Measurements from ENCODE around the gene FAM200A. TPM values are rescaled to one million over a fixed set of nuclear protein-coding genes. Genes with fewer than 3 reads are reported as not detected.

The FAM200A gene
- total and polyA plus RNA-seq, 12 donors = 4.0 to 10.7 (median 7.3) TPM

GRCh38 chr7:99579956-99580777 lies 28.3 kb upstream of the FAM200A start:
- intact Hi-C loops (cut with DNase I) = no loop called here
- H3K27ac ChIP-seq = peak overlapping the region in 2 of 5 donors; percentile 23 to 34
- DNase-seq = peak in 6 of 7 donors; percentile 28 to 63 (median 39)

GRCh38 chr7:99579281-99579955 lies 27.5 kb upstream of the FAM200A start:
- H3K9me3 ChIP-seq (replicated peaks in 1 of 3) = no peaks in the 10 kb centered on the region
- peaks cover 0 to 14% of the 10 kb centered on the region in 2 donors for H3K4me1 ChIP-seq (replicated peaks in 1 of 2)
- 30 to 43% (median 38%) methylated on average over 10 of the region's 10 CpGs for WGBS, 4 donors
- H3K27me3 ChIP-seq = no peaks in the 10 kb centered on the region
- intact Hi-C loops (cut with DNase I) = no loop called here
- TF ChIP-seq POLR2A (IDR thresholded peaks at IDR 0.05) (no peak), CTCF (IDR thresholded peaks at IDR 0.05) (no peak)
- DNase-seq = no peak
- H3K4me3 ChIP-seq = peak overlapping the region in 1 of 4 donors; percentile 86
- no peaks in the 10 kb centered on the region for H3K36me3 ChIP-seq (replicated peaks in 1 of 2)
- H3K27ac ChIP-seq = no peak overlapping the region

More at GRCh38 chr7:99579956-99580777, 28.3 kb upstream of the FAM200A start:
- Histone ChIP-seq H3K4me3 (peak overlapping the region in 3 of 4 donors; percentile 29 to 86 (median 48)), H3K9me3 (replicated peaks in 1 of 3) (no peaks in the 10 kb centered on the region), H3K27me3 (no peaks in the 10 kb centered on the region), H3K36me3 (replicated peaks in 1 of 2) (no peaks in the 10 kb centered on the region), H3K4me1 (replicated peaks in 1 of 2) (peaks cover 0 to 14% of the 10 kb centered on the region in 2 donors)
- TF ChIP-seq POLR2A (IDR thresholded peaks at IDR 0.05) = no peak
- TF ChIP-seq CTCF (IDR thresholded peaks at IDR 0.05) = peak in 3 of 6 experiments; percentile 21 to 34 (median 30)
- WGBS, 4 donors = 1 to 6% (median 2%) methylated on average over 18 to 54 of the region's 54 CpGs

GRCh38 chr7:99576251-99576650 lies 24.3 kb upstream of the FAM200A start:
- H3K27ac ChIP-seq = no peak overlapping the region
- no peak overlapping the region for H3K4me3 ChIP-seq
- no peaks in the 10 kb centered on the region for H3K9me3 ChIP-seq (replicated peaks in 1 of 3)
- peaks cover 0 to 22% of the 10 kb centered on the region in 2 donors for H3K36me3 ChIP-seq (replicated peaks in 1 of 2)
- no peak for DNase-seq
- intact Hi-C loops (cut with DNase I) = no loop called here
- peaks cover 0 to 14% of the 10 kb centered on the region in 2 donors for H3K4me1 ChIP-seq (replicated peaks in 1 of 2)
- H3K27me3 ChIP-seq = no peaks in the 10 kb centered on the region
- no peak for TF ChIP-seq CTCF (IDR thresholded peaks at IDR 0.05)
- no peak for TF ChIP-seq POLR2A (IDR thresholded peaks at IDR 0.05)
- WGBS, 4 donors = 69 to 79% (median 74%) methylated on average over 3 of the region's 3 CpGs

GRCh38 chr7:99573257-99573656 lies 21.3 kb upstream of the FAM200A start:
- Histone ChIP-seq H3K36me3 (replicated peaks in 1 of 2) (peaks cover 0 to 44% of the 10 kb centered on the region in 2 donors), H3K4me1 (replicated peaks in 1 of 2) (no peaks in the 10 kb centered on the region), H3K4me3 (no peak overlapping the region), H3K9me3 (replicated peaks in 1 of 3) (no peaks in the 10 kb centered on the region), H3K27ac (no peak overlapping the region), H3K27me3 (no peaks in the 10 kb centered on the region)
- intact Hi-C loops (cut with DNase I) = no loop called here
- 90 to 100% (median 94%) methylated on average over 1 of the region's 1 CpG for WGBS, 4 donors
- no peak for DNase-seq
- TF ChIP-seq POLR2A (IDR thresholded peaks at IDR 0.05) = no peak
- TF ChIP-seq CTCF (IDR thresholded peaks at IDR 0.05) = no peak

Data from adrenal gland (tissue), 12 donors.